ENCODE results near the gene MCC. TPM values are rescaled to one million over a fixed set of nuclear protein-coding genes. Genes with fewer than 3 reads are reported as not detected.
A peak's percentile ranks its signal among the peaks of the same experiment; 100 is the strongest.

Gene MCC
- total RNA-seq, 1 donor from 2014 or later: 22.7 TPM

DNA sequence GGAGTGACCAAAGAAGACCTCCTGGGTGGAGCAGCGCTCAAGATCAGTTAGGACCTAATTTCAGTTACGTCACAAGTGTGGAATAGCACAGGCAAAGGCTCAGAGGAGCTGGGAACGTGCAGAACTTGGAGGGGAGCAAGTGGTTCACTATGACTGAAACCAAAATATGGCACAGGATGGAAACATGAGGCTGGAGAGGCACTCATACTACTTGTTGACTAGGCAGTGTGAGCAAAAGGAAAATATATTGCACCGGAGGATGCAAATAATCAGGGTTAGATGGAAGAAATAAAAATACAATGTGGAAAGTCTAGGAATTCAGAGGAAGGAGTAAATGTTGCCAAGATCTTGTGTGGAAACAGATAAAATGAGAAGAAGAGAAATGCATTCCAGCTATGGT lies 363.3 kb downstream of the MCC start:
- Mint-ChIP-seq H3K9me3 (ENCODE audit: unreplicated experiment) (no peaks in the 10 kb centered on the region), H3K36me3 (ENCODE audit: low read depth, unreplicated experiment) (peaks cover 9% of the 10 kb centered on the region), H3K27ac (ENCODE audit: unreplicated experiment) (no peak overlapping the region), H3K27me3 (ENCODE audit: unreplicated experiment) (no peaks in the 10 kb centered on the region), H3K4me3 (ENCODE audit: unreplicated experiment) (no peak overlapping the region), H3K4me1 (ENCODE audit: unreplicated experiment) (peaks cover 18% of the 10 kb centered on the region)
- TF ChIP-seq, protein P1, sequence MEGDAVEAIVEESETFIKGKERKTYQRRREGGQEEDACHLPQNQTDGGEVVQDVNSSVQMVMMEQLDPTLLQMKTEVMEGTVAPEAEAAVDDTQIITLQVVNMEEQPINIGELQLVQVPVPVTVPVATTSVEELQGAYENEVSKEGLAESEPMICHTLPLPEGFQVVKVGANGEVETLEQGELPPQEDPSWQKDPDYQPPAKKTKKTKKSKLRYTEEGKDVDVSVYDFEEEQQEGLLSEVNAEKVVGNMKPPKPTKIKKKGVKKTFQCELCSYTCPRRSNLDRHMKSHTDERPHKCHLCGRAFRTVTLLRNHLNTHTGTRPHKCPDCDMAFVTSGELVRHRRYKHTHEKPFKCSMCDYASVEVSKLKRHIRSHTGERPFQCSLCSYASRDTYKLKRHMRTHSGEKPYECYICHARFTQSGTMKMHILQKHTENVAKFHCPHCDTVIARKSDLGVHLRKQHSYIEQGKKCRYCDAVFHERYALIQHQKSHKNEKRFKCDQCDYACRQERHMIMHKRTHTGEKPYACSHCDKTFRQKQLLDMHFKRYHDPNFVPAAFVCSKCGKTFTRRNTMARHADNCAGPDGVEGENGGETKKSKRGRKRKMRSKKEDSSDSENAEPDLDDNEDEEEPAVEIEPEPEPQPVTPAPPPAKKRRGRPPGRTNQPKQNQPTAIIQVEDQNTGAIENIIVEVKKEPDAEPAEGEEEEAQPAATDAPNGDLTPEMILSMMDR (IDR thresholded peaks at IDR 0.05; ENCODE audit: unreplicated experiment): no peak
- DNase-seq (ENCODE audit: low spot score): no peak

DNA sequence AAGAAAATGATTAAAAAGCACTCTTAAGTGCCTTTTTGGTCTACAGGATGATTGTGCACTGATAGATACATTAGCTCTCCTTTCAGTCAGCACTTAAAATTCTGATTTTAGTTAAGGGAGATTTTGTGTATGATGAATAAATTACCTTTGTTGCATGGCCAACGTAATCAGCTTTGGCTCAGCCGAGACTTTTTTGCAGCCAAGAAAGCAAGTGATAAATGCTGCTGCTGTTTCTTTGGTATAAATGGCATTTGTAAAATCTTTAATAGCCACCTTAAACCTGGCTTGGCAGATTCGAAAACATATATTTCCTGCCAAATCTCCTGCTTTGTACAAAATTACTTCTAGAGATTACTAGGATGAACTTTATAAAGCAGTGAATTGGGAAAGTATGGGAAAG lies 364.0 kb downstream of the MCC start:
- TF ChIP-seq, protein P1 (IDR thresholded peaks at IDR 0.05; ENCODE audit: unreplicated experiment): no peak

DNA sequence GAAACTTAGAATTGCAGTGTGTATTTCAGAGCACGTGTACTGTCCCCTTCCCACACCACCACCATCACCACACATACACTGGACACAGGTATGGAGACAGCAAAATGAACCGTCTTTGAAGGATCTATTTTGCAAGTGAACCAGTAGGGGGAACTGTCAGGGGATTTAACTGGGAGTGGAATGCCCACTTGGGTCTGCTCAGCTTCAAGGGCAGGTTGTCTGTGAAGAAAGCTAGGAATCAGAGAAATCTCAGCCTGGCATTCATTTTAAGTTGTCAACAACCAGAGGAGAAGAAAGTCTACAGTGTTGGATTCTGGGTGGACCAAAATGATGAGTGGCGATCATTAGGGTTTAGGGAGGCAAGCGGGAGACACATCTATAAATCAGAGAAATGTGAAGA lies 364.6 kb downstream of the MCC start:
- H3K36me3 Mint-ChIP-seq (ENCODE audit: low read depth, unreplicated experiment): no peaks in the 10 kb centered on the region
- DNase-seq (ENCODE audit: low spot score): peak; percentile 19
- no peaks in the 10 kb centered on the region for H3K27me3 Mint-ChIP-seq (ENCODE audit: unreplicated experiment)
- TF ChIP-seq, protein P1 (IDR thresholded peaks at IDR 0.05; ENCODE audit: unreplicated experiment): peak; percentile 41
- peak overlapping the region; percentile 20 for H3K27ac Mint-ChIP-seq (ENCODE audit: unreplicated experiment)
- no peaks in the 10 kb centered on the region for H3K9me3 Mint-ChIP-seq (ENCODE audit: unreplicated experiment)
- H3K4me1 Mint-ChIP-seq (ENCODE audit: unreplicated experiment): peaks cover 17% of the 10 kb centered on the region
- H3K4me3 Mint-ChIP-seq (ENCODE audit: unreplicated experiment): no peak overlapping the region

More for the DNA sequence above, 364.0 kb downstream of the MCC start:
- Mint-ChIP-seq H3K4me3 (ENCODE audit: unreplicated experiment) (no peak overlapping the region), H3K27me3 (ENCODE audit: unreplicated experiment) (no peaks in the 10 kb centered on the region), H3K9me3 (ENCODE audit: unreplicated experiment) (no peaks in the 10 kb centered on the region), H3K36me3 (ENCODE audit: low read depth, unreplicated experiment) (peaks cover 6% of the 10 kb centered on the region), H3K27ac (ENCODE audit: unreplicated experiment) (no peak overlapping the region), H3K4me1 (ENCODE audit: unreplicated experiment) (peaks cover 19% of the 10 kb centered on the region)
- no peak for DNase-seq (ENCODE audit: low spot score)

- no peak for DNase-seq (ENCODE audit: low spot score)
- Mint-ChIP-seq H3K27me3 (ENCODE audit: unreplicated experiment) (no peaks in the 10 kb centered on the region), H3K4me3 (ENCODE audit: unreplicated experiment) (no peak overlapping the region), H3K4me1 (ENCODE audit: unreplicated experiment) (peaks cover 17% of the 10 kb centered on the region), H3K27ac (ENCODE audit: unreplicated experiment) (no peak overlapping the region), H3K36me3 (ENCODE audit: low read depth, unreplicated experiment) (no peaks in the 10 kb centered on the region), H3K9me3 (ENCODE audit: unreplicated experiment) (no peaks in the 10 kb centered on the region)
- TF ChIP-seq, protein P1 (IDR thresholded peaks at IDR 0.05; ENCODE audit: unreplicated experiment): no peak
Measured at GRCh38 chr5:113122053-113122452, 366.2 kb downstream of the MCC start.

DNA sequence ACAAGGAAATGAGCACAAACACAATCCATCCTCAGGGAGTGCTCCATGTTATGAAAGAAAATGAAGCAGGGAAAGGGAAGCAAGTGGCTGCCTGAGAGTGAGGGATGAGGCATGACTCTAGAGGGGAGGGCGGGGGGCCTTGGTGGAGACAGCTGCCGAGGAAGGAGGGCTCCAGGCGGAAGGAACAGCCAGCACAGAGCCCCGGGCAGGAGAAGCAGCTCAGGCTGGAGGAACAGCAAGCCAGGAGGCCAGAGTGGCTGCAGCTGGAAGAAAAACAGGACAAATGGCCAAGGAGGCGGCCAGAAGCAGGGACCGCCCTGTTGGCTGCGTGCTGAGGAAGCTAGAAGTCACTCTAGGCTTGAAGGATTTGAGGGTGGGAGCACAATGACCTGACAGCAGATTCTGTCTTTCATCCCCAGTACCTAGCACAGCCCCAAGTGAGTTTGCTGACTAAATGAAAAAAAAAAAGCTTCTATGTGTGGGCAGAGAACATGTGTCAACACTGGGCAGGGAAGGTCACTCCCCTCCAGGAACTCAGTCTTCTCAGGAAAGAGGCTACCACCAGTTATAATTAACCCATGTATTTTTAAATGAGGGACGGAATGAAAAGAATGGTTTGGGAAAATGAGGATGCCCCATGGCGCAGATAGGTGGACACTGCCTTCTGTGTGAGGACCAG lies 368.9 kb downstream of the MCC start:
- TF ChIP-seq, protein P1 (IDR thresholded peaks at IDR 0.05; ENCODE audit: unreplicated experiment): no peak
- Mint-ChIP-seq H3K9me3 (ENCODE audit: unreplicated experiment) (no peaks in the 10 kb centered on the region), H3K27ac (ENCODE audit: unreplicated experiment) (no peak overlapping the region), H3K4me3 (ENCODE audit: unreplicated experiment) (no peak overlapping the region), H3K36me3 (ENCODE audit: low read depth, unreplicated experiment) (peaks cover 8% of the 10 kb centered on the region), H3K4me1 (ENCODE audit: unreplicated experiment) (peaks cover 17% of the 10 kb centered on the region), H3K27me3 (ENCODE audit: unreplicated experiment) (no peaks in the 10 kb centered on the region)
- peak; percentile 15 for DNase-seq (ENCODE audit: low spot score)

Data from endothelial cell (in vitro differentiated cells).